HG03342 (cell line): Measurements from ENCODE around the gene MPV17.
"Not testable (repeated sequence)": the region's sequence is repeated elsewhere in the genome, so short reads cannot be mapped to it uniquely, and the experiment has no call there.

Experiments
- ATAC-seq: cut with Tn5 transposase; IDR thresholded peaks from one replicate; pipeline ENCODE4 v1.9.1; 2021; ENCODE audit warnings: mild to moderate bottlenecking, moderate library complexity; ENCODE audit not compliant: unreplicated experiment

Gene MPV17, protein sequence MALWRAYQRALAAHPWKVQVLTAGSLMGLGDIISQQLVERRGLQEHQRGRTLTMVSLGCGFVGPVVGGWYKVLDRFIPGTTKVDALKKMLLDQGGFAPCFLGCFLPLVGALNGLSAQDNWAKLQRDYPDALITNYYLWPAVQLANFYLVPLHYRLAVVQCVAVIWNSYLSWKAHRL

GRCh38 chr2:27322766-27323595 lies at the start of gene MPV17:
TSS of gene MPV17 (minus strand) at chr2:27323097. CDS start at chr2:27322517, 580 bp downstream.
- peak; percentile 91 for ATAC-seq

GRCh38 chr2:27370816-27371620 lies 48.1 kb upstream of the MPV17 start:
- ATAC-seq: peak; percentile 17

DNA sequence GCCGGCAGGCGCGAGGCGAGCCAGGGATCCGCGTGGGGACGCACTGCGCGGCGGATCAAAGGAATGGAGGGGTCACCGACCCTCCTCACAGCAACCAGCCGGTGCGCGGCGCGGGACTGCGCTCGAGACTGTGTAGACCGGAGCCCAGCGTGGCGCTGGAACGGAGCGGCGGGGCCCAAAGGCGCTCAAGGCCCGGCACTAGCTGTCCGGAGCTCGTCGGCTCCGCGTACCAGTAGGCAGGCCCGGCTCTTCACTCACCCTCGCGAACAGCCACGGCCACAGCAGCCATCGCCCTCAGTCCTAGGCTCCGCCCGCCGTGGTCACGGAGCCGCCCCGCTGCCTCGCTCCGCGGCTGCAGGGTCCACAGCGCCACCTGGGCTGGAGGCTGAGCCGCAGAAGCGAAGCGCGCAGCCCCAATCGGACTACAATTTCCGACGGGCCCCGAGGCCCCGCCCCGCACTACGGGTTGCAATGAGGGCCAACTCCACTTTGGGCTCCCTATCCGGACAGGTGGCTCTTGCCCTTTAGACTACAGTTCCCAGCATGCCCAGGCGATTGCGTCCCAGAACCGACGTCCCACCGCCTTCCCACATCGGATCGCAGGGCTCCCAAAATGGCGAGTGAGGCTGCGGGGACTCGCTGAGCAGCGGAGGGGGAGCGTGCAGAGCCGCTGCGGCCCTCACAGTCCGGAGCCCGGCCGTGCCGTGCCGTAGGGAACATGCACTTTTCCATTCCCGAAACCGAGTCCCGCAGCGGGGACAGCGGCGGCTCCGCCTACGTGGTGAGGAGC lies 47.3 kb upstream of the MPV17 start, which contains the start of the genes EIF2B4 and SNX17:
Gene EIF2B4 (minus strand): TSS at position 313 of the 790 bp plus-strand sequence. CDS start 24 bp downstream, at position 289.
Gene SNX17 (plus strand): TSS at position 591 of the 790 bp plus-strand sequence. CDS start 128 bp downstream, at position 719.
- peak; percentile 89 for ATAC-seq

DNA sequence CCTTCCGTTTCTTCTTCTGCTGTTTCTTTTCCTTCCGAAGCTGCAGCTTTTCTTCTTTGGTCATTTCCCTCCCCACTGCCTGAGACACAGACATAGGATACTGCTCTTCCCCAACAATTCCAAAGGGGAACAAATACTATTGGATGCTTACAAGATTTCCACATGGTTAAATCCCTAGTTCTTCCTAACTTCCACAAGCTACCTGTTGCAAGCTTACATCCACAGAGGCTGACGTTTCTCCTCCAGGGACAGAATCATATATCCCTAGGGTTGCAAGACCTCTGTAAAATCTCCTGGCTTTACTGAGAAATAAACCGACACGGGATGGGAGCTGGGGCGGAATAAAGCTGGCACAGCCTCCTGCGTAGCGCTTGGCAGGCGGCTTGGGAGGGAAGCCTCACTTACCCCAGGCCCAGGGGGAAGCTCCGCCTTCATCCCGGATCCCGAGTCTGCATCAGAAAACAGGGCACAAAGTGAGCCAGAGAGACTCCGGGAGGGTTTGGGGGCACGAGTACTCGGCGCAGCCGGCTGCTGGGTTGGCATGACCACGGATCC lies 46.7 kb upstream of the MPV17 start:
- ATAC-seq: no peak

GRCh38 chr2:27363933-27364332 lies 41.0 kb upstream of the MPV17 start:
- no peak for ATAC-seq

DNA sequence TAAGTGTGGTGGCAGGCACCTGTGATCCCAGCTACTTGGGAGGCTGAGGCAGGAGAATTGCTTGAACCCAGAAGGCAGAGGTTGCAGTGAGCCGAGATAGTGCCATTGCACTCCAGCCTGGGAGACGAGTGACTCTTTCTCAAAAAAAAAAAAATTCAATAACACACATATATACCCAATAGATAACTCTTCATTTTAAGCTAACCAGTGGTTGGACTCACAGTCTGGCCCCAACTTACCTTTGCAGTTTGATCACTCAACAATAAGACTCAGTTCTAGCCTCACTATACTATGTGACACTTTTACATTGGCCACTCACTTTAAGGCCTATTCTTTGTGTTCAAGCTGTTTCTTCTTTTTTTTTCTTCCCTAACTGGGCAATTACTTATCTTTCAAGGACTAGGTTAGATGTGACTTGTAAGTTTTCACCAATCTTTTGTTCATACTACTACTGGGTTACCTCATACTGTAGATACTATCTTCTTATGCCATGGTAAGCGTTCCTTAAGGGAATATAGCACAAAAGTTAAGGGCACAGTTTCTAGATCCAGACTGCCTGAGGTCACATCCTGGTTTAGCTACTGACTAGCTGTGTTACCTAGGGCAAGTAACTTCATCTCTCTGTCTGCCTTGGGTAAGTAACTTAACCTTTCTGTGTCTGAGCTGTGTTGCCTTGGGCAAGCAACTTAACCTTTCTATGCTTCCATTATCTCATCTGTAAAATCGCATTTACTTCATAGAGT lies 40.0 kb upstream of the MPV17 start:
- no peak for ATAC-seq

GRCh38 chr2:27356382-27357181 lies 33.7 kb upstream of the MPV17 start, which contains the start of gene GTF3C2:
TSS of gene GTF3C2 (minus strand) at chr2:27356764. CDS start at chr2:27343554, 13,210 bp downstream.
- peak; percentile 80 for ATAC-seq

DNA sequence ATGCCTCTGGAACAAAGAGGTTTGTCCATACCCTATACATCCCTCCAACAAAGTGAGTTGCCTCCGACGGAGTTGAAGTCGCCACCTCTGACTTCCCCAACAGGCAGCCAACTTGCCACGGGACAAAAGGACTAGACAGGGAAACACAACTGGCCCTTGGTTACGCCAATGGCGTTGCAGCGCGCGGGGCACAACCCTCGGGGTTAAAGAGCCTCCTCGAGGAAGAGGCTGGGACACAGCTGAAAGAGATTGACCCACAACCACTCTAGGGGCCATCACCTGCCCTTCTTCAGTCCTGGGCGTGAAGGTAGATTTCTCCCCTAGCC lies 33.1 kb upstream of the MPV17 start:
- ATAC-seq: peak; percentile 36

DNA sequence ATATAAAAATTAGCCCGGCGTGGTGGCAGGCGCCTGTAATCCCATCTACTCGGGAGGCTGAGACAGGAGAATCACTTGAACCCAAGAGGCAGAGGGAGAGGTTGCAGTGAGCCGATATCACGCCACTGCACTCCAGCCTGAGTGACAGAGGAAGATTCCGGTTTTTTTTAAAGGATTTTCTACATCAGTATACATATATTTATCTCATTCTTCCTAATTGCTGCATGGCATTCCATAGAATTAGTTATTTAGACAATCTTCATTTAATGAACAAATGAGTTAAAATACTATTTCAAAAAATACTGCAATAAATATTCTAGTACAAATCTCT lies 31.7 kb upstream of the MPV17 start:
- ATAC-seq: no peak

DNA sequence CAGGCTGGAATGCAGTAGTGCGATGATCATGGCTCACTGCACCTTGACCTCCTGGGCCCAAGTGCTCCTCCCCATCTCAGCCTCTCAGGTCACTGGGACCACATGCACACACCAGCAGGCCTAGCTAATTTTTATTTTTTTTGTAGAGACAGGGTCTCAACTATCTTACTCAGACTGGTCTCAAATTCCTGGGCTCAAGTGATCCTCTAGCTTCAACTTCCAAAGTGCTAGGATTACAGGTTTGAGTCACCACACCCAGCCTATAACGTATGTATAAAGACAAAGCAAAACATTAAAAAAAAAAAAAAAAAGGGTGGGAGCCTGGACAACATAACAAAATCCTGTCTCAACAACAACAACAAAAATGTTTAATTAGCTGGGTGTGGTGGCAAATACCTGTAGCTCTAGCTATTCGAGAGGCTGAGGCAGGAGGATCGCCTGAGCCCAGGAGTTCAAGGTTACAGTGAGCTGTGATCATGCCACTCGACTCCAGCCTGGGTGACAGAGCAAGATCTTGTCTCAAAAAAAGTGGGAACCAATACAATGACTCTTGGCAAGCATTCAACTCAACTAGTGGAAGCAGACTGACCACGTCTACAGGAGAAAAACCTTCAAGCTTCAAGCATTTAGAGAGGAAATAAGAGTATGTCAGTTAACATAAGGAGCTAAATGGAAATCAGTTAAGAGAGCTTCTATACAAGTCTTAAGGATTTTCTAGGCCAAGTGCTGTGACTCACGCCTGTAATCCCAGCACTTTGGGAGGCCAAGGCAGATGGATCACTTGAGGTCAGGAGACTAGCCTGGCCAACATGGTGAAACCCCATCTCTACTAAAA lies 31.1 kb upstream of the MPV17 start:
- ATAC-seq: no peak

GRCh38 chr2:27353386-27353761 lies 30.5 kb upstream of the MPV17 start:
- ATAC-seq: not testable (repeated sequence)

DNA sequence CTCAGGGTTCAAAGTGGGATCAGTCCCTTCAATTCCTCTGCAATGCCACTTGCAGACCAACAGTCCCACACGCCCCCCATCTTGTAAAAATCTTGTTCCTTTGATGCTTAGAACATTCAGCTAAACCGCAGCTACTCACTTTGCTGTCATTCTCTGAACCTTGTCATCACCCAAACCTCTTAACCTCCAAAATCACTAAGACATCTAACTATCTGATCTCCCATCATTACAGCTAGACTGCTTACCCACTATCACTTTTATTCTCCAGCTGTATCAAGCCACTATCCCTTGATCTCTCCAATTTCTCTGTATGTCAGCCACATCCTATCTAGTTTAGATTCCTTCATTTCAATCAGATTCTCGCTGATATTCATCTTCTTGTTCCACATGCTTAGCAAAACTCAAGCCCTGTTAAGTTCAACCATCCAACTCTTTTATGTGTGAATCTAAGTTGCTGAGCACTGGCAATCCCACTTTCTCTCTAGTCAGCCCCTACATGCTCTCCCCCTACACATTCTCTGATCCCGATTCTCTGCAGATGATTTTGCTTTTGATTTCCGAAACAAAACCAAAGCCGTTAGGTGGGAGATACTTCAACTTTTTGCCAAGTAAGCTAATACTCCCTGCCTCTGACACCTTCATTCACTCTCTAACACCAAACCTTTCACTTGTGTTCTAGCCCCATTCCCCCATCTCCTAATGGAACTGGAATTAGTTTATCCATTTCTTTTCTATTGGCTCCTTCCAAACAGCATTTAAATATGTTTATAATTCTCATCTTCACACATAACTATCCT lies 29.1 kb upstream of the MPV17 start:
- ATAC-seq: no peak

DNA sequence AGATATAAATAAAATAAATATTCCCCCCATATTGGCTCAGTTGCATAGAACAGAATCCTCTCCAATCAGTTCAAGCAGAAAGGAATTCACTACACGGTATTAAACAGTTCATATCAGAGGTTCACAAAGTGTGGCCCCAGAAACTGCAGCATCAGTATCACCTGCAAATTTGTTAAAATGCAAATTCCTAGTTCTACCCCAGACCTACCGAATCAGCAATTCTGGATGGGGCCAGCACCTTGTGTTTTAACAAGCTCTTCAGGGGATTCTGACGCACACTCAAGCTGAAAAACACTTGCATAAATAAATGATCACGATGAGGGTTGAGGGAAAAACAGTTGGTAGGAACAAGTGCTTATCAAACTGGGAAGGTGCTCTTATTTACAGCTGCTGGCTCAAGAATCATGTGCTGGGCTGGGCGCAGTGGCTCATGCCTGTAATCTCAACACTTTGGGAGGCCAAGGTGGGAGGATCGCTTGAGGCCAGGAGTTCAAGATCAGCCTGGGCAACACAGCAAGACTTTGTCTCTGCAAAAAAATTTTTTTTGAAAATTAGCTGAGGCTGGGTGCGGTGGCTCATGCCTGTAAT lies 27.3 kb upstream of the MPV17 start:
- ATAC-seq: no peak

DNA sequence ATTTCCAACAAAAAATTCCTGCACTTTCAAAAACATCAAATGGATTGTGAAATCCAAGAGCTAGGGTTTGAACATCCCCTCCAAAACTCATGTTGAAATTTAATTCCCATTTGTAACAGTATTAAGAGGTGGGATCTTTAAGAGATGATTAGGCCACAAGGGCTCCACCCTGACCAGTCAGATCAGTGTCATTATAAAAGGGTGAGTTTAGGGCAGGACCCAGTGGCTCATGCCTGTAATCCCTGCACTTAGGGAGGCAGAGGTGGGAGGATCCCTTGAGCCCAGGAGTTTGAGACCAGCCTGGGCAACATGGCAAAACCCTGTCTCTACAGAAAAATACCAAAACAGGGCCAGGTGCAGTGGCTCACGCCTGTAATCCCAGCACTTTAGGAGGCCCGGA lies 24.7 kb upstream of the MPV17 start:
- ATAC-seq: no peak

DNA sequence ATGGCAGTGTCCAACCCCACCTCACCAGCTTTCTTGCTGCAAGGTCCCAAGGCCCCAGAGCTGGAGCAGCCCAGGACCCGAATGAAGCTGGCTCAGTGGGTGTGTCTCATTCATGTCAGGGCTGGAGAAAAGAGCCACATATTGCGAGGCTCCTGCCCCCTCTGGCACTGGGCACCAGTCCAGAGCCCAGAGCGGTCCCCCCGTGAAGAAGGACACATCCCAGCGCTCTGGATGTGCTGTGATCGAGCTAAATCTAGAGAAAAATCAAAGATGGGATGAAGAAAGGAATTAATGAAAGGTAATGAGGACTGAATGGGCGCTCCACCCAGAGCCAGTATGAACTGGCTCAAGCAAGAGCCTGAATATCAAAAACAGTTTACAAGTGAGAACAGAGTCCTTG lies 13.3 kb upstream of the MPV17 start:
- ATAC-seq: no peak

DNA sequence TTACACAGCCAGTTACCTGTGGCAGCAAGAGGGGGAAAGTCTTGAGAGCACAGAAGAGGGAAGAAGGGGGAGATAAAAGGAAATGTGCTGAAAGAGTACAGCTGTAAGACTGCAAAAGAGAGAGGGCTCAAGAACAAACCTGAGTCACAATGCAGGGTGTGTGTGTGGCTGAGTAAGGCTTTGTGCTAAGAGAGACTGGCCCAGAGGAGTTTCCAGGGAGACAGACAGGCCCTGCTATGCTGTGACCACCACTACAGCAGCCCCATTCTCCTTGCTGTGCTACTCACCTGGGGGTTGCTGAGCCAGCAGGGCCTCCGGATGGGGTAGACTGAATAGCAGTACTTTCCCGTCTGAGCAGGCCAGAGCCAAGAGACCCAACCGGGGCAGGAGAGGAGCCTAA lies 12.4 kb upstream of the MPV17 start:
- no peak for ATAC-seq

- ATAC-seq: no peak
Measured at GRCh38 chr2:27324720-27325119, 1.8 kb upstream of the MPV17 start.
